ENCODE results near the gene RAPGEF2. TPM values are rescaled to one million over a fixed set of nuclear protein-coding genes. Genes with fewer than 3 reads are reported as not detected.
A peak's percentile ranks its signal among the peaks of the same experiment; 100 is the strongest.

RAPGEF2 gene
- total and polyA plus RNA-seq, 9 of the 15 experiments (the other 6 are each of a cell fraction or from before 2014, with no cell fraction given): 3.1 to 32.6 (median 23.1) TPM

- TF ChIP-seq ID3 (CRISPR knock-in tag; IDR thresholded peaks at IDR 0.05): no peak
- TF ChIP-seq ID3 (tag; IDR thresholded peaks at IDR 0.05): no peak
- no peak for TF ChIP-seq ZNF696 (CRISPR knock-in tag; conservative IDR thresholded peaks at IDR 0.05)
- TF ChIP-seq ELF2 (CRISPR knock-in tag; IDR thresholded peaks at IDR 0.05): no peak
- TF ChIP-seq POLR2G (IDR thresholded peaks at IDR 0.05; ENCODE audit: low read depth, low read length): peak; percentile 84
- TF ChIP-seq GABPA (tag; conservative IDR thresholded peaks at IDR 0.05; ENCODE audit: low read depth): peak; percentile 70
- 0 out of 2 replicates have a peak, but pooled peaks have one; percentile 7 for TF ChIP-seq DEAF1 (CRISPR knock-in tag; IDR thresholded peaks at IDR 0.05)
- TF ChIP-seq ZBTB9 (CRISPR knock-in tag; IDR thresholded peaks at IDR 0.05): no peak
- no peak for TF ChIP-seq HBP1 (CRISPR knock-in tag; IDR thresholded peaks at IDR 0.05)
- no peak for TF ChIP-seq NKRF (IDR thresholded peaks at IDR 0.05; ENCODE audit: borderline replicate concordance)
- no peak for TF ChIP-seq PHB2 (IDR thresholded peaks at IDR 0.05; ENCODE audit: low read depth)
- no peak for TF ChIP-seq DDX20 (tag; IDR thresholded peaks at IDR 0.05; ENCODE audit: low read depth)
- TF ChIP-seq MBD2 (IDR thresholded peaks at IDR 0.05; ENCODE audit: borderline replicate concordance, low read depth): peak; percentile 60; the same call in 1 of the 2 replicates
- TF ChIP-seq NFYB (IDR thresholded peaks at IDR 0.05; ENCODE audit: extremely low read depth, insufficient read length): peak; percentile 30
- no peak for TF ChIP-seq NELFE (IDR thresholded peaks at IDR 0.05; ENCODE audit: insufficient read depth, insufficient read length)
- no peak; the same call in 1 of the 2 replicates for TF ChIP-seq ESRRA (IDR thresholded peaks at IDR 0.05; ENCODE audit: borderline replicate concordance, low read depth)
- no peak for TF ChIP-seq ZNF75A (CRISPR knock-in tag; IDR thresholded peaks at IDR 0.05)
- TF ChIP-seq RBFOX2 (IDR thresholded peaks at IDR 0.05; ENCODE audit: low read depth, low read length): peak; percentile 78
- TF ChIP-seq ZFP91 (CRISPR knock-in tag; IDR thresholded peaks at IDR 0.05): no peak
Observed at GRCh38 chr4:159102622-159103383, at the start of gene RAPGEF2 (continued).
